Endothelial cell of hepatic sinusoid (primary cell): ENCODE measurements around the gene SH3RF1.

Experiments used
- in situ Hi-C: cut with HindIII; loops from 2 replicates; pipeline ENCODE4 v1.10.0; 2017; ENCODE audit warnings: low sequenced_read_pairs

The SH3RF1 gene

GRCh38 chr4:169174247-169174646 lies 96.5 kb downstream of the SH3RF1 start:
- in situ Hi-C loops: no loop called here

- in situ Hi-C loops: no loop called here
Measured at GRCh38 chr4:169167957-169168858, 102.5 kb downstream of the SH3RF1 start.

- in situ Hi-C loops: loop anchor here (5.0 kb wide), 1 partner anchor 72 kb away; no protein-coding TSS in a partner anchor
Measured at GRCh38 chr4:169164669-169165415, 105.9 kb downstream of the SH3RF1 start.

GRCh38 chr4:169163947-169164668 lies 106.6 kb downstream of the SH3RF1 start:
- in situ Hi-C loops: loop anchor here (5.0 kb wide), 1 partner anchor 73 kb away; no protein-coding TSS in a partner anchor

- in situ Hi-C loops: loop anchor here (5.0 kb wide), 1 partner anchor 74 kb away; no protein-coding TSS in a partner anchor
Measured at GRCh38 chr4:169163495-169163894, 107.3 kb downstream of the SH3RF1 start.

- in situ Hi-C loops: loop anchor here (5.0 kb wide), 1 partner anchor 76 kb away; no protein-coding TSS in a partner anchor
Measured at GRCh38 chr4:169160825-169161224, 109.9 kb downstream of the SH3RF1 start.

- in situ Hi-C loops: loop anchor here (5.0 kb wide), 1 partner anchor 78 kb away; no protein-coding TSS in a partner anchor
Measured at GRCh38 chr4:169159624-169160171, 111.1 kb downstream of the SH3RF1 start.

- in situ Hi-C loops: no loop called here
Measured at GRCh38 chr4:169158861-169159260, 111.9 kb downstream of the SH3RF1 start.

GRCh38 chr4:169158046-169158445 lies 112.7 kb downstream of the SH3RF1 start:
- in situ Hi-C loops: no loop called here

- in situ Hi-C loops: no loop called here
Measured at GRCh38 chr4:169156392-169156791, 114.4 kb downstream of the SH3RF1 start.

GRCh38 chr4:169154121-169154520 lies 116.6 kb downstream of the SH3RF1 start:
- in situ Hi-C loops: no loop called here

GRCh38 chr4:169153481-169154087 lies 117.2 kb downstream of the SH3RF1 start:
- in situ Hi-C loops: no loop called here

GRCh38 chr4:169152899-169153298 lies 117.9 kb downstream of the SH3RF1 start:
- in situ Hi-C loops: no loop called here

- in situ Hi-C loops: no loop called here
Measured at GRCh38 chr4:169152098-169152497, 118.7 kb downstream of the SH3RF1 start.

GRCh38 chr4:169151671-169152070 lies 119.1 kb downstream of the SH3RF1 start:
- in situ Hi-C loops: no loop called here

- in situ Hi-C loops: no loop called here
Measured at GRCh38 chr4:169150806-169151205, 120.0 kb downstream of the SH3RF1 start.

GRCh38 chr4:169148885-169149284 lies 121.9 kb downstream of the SH3RF1 start:
- in situ Hi-C loops: no loop called here

- in situ Hi-C loops: no loop called here
Measured at GRCh38 chr4:169147191-169147590, 123.6 kb downstream of the SH3RF1 start.

GRCh38 chr4:169144061-169144600 lies 126.6 kb downstream of the SH3RF1 start:
- in situ Hi-C loops: no loop called here

GRCh38 chr4:169143335-169143734 lies 127.4 kb downstream of the SH3RF1 start:
- in situ Hi-C loops: no loop called here
